HG02840 (cell line): Measurements from ENCODE around the gene TMEM108.

Experiments used
- ATAC-seq: cut with Tn5 transposase; IDR thresholded peaks from one replicate; pipeline ENCODE4 v1.9.1; 2021; ENCODE audit warnings: mild to moderate bottlenecking, moderate library complexity, moderate number of reproducible peaks; ENCODE audit not compliant: unreplicated experiment, low FRiP score

Gene TMEM108

DNA sequence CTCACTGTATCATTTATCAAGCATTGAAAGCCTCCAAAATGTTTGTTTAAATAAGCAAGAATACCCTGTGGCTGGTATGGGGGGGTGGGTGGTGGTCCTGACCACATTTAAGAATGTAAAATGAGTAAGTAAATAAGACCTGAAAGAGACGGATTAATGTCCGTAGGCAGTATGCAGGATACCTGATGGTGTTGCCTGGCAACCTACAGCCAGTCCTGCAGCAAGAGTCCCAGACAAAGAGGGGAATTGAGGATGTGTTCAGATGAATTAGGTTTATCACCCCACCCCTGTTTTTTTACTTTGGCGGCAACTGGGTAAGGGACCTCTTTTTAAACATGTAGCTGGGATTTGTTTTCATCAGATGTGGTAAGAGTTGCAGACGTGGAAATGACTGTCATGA lies 261.9 kb downstream of the TMEM108 start:
- ATAC-seq = no peak

DNA sequence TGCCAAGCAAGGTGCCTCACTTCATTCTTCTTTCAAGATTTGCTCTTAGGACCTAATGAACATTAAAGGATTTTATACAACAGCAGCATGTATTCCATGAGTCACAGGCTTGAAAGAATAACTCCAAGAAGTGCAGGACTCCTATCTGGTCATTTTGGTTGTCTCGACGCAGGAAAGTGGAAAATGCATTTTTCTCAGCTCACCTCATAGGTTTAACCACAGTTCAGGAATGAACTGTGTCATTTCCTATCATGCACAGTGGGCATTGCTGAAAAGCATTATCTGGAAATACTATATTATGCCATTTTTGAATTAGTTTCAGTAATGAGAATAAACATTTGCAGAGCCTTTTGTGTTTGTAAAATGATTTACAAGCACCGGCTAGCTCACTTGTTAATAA lies 263.0 kb downstream of the TMEM108 start:
- no peak for ATAC-seq

DNA sequence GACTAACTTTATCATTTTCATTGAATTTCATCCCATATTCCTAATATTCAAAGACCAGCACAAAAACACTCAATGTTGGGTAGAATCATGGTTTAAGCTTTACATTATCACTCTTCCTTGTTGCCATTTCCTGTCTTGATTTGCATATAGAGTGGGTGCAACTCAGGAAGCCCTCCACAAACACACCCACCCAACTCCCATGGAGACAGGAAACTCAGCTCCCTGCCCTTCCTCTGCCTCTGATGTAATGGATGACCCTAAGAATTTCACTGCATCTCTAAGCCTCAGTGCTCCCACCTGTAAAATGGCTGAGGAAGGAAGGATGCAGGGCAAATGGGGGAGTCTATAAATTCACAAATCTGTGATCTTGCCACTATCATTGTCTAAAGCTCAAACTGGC lies 263.5 kb downstream of the TMEM108 start:
- no peak for ATAC-seq

DNA sequence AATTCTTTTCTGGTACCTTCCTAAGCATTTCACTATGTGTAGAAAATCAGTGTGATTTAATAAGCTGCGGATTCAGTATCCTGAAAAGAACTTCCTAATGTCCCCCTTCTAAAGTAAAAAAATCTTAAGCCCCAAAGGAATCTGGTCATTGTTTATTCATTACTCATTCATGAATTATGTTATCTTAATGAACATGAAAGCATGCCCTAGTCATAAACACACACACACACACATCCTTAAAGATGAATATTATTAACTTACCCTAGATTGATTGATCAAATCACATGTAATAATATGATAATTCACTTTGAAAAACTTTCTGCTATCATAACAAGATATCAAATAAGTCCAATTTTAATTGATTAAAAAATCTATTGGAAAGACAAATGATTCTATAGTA lies 265.2 kb downstream of the TMEM108 start:
- ATAC-seq = no peak

DNA sequence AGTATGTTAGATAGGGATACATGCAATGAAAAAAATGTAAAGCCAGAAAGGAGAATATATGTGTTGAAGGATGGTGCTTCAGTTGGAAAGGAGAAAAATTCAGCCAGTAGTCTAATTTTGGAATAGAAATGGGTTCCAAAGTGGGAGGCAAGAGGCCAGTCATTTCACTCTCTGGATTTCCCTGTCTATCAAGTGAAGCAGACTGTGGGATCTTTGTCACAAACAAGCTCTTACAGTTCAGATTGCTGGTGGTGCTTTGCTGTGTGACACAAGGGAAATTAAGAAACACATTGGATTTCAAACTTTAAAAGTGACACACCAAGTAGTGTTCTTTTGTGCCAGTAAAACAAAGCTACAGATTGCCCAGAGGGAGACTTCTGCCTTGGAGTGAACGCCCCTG lies 279.7 kb downstream of the TMEM108 start:
- no peak for ATAC-seq

DNA sequence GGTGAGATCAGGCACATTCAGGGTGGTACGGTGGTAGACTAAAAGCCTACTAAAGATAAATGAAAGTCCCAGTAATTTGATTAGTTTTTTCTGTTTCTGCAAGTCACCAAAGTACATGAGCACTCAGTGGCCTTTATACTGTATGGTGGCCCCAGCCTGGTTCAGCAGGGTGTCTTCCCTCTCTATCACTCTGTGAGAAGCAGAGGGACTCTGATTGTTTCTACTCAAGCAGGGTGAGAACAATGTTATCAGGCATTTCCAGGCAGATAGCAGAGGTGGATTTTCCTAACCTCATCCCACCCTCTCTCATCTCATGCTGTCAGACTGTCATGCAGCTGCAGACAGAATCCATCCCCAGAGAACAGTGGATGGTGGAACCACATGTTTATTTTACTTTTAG lies 290.2 kb downstream of the TMEM108 start:
- ATAC-seq = no peak

DNA sequence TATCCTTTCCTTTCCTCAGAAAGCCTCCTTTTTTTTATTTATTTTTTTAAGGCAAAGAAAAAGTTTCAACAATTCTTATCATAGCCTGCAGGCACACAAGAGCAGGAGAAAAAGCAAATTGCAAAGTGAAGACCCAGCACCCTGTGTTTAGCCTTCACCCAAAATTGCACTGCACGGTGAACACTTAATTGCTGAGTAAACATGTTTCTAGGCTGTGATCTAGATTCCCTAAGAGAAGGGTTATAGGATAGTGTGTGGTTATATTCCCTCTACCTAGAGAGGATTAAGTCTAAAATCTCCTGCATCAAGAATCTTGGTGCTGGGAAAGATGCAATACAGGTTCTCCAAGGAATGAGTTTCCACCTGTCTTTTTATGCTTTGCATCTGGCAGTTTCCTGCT lies 291.4 kb downstream of the TMEM108 start:
- ATAC-seq = no peak

DNA sequence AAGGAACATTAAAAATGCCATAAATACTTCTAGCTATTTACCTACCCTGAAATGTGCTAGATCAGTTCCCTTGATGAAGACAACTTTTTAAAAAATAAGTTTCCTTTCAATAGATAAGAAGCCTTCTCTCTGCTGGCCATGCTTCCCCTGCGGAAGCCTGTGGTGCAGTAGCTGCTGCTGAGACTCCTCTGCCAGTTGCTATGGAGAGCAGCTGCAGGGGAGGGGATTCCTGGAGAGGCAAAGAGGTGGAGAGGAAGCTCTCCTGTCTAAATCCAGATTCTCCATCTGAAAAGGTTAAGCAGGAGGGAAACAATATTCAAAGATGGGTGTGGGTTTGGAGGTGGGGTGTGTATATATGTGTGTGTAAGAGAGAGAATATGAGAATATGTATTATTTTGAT lies 291.9 kb downstream of the TMEM108 start:
- no peak for ATAC-seq

DNA sequence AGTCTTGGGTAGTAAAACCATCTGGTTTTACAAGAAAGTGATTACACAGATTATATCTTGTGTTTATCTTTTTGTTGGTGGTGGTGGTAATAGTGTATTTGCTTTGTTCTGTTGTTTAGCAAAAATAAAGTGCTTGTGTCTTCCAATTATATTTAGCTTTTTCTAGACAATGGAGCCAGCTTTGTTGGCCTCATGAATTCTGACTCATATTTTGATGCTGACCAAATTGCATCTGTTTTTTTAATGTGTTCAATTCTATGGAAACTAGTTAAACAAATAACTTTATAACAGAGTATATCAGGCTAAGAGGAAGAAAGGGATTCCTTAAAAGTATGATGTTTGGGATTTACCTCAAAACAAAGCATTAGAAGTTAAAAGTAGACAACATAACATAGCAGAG lies 292.3 kb downstream of the TMEM108 start:
- ATAC-seq = no peak

DNA sequence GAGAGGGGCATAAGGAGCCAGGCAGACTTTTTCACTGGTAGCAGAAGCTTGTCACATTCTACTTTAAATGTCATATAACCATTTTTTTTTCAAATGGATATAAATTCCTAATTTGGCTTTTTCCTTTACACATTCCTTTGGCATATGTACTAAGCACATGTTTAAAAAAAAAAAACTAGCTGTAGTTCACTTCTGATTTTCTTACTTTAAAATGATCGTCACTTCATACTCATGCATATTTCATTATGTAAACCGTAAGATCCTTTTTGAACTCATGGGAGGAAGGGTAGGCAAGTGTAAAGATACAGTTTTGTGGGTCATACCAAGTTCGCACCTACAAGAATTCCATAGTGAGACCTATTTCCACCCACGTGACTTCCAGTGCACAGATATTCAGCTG lies 316.5 kb downstream of the TMEM108 start:
- no peak for ATAC-seq

DNA sequence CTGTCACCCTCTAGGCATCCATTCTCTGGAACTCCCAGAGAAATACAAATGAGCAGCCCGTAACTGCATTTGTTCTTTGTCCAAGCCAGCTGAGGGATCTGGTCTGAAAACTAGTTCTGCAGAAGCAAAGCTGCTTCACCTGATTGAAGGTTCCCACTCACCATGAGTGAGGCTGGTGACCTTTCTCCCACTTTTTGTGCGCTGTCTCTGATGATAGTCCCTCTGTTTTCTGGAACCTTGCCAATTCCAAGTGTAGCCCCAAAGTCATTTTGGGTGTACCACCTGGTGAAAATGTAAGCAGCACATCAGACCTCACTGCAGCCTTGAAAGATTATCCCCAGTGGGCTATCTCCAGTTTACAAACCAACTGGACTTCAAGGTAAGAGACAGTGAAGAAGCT lies 322.3 kb downstream of the TMEM108 start:
- ATAC-seq = no peak

DNA sequence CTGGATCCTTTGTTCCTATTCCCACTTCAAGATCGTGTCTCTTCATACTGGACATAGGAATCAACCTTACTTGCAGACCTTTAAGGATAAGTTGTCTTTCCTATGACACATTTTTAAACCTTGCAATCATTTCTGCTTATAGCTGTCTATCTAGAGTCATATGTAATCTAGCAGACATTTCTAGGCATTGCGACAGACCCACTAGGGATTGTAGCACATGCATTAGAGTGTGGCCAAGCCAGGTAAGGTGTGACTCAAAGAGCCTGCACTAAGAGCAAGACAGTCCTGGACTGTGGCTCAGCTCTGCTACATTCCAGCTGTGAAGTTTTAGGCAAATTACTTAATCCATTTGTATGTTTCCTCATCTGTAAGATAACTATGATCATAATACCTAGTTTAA lies 322.8 kb downstream of the TMEM108 start:
- no peak for ATAC-seq

DNA sequence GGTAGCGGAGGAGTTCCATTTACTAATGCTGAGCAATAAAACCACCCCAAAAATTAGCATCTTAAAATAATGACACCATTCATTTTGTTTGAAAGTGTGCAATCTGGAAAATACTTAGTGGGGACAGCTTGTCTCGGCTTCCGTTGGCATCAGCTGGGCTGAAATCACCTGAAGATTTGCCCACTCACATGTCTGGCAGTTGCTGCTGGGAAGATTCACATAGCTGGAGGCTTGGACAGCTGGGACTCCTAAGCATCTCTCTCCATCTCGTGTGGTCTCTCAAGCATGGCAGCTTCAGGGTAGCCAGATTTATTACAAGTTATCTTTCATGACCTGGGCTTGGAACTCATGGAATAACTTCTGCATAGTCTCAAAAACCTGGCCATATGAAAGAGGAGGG lies 323.2 kb downstream of the TMEM108 start:
- no peak for ATAC-seq

DNA sequence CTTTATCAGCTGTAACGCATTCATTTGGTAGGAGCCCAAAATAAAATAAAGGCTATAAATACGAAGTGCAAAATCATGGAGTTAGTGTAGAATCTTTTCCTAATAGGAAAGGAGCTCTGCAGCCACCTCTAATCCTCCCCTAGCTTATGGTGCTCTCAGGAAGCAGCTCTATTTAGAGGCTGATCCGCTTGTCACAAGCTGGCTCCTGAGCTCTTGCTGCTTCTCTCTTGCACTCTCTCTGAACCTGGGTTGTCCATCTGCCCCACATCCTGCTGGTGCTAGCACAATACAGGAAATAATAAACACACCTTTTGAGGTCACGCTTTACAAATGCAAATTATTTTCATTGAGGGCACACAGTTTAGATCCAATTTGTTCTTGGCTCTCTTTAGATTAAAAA lies 324.3 kb downstream of the TMEM108 start:
- ATAC-seq = no peak

DNA sequence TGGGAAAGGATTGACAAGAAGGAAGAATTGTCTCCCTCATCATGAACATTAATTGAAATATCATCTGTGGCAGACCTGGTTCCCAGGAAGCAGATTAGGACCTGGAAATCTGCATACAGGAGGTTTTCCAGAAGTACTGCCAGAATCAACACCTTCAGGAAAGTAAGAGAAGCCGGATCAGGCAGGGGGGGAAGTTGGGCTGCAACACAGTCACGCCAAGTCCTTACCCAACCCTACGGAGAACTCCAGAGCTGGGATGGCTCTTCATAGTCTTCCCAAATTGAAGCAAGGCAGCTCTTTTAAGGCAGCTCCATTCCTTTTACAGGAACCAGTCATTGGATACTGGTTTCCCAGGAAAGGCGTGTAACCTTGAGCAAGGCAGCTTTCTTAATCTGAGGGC lies 326.5 kb downstream of the TMEM108 start:
- ATAC-seq = no peak

DNA sequence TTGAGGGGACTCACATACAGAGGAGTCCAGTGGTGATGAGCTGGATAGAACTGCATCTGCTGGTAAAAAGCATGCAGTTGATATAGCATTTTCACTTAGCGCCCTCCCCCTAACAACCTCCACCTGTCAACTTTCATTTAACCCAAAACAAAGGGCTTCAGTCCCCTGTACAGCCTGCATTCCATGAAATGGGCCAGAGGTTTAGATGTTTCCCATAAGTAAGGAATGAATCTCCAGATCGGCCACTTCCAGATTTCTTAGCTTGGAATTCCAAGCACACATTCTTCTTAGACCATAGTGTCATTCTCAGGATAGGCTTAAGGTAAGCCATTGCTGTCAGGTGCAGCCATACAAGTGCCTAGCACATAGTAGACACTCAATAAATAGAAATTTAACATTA lies 328.7 kb downstream of the TMEM108 start:
- no peak for ATAC-seq

DNA sequence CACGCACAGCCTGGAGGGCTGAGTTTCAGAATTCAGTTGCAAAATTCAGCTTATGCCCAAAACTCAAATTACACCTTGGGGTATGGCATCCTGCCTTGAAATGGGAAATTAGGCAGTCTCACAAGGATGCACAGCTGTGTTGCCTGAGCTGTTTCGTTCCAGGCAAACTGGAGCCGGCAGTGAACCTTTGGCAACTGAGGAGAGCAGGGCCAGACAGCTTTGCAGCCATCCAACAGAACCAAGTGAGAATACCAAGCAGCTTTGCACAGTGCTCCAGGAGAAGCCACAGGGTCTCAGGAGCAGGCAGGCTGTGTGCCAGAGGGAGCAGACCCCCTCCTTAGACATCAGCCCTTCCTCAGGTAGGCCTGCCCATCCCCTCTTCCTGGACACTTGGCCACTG lies 329.2 kb downstream of the TMEM108 start:
- ATAC-seq = no peak

DNA sequence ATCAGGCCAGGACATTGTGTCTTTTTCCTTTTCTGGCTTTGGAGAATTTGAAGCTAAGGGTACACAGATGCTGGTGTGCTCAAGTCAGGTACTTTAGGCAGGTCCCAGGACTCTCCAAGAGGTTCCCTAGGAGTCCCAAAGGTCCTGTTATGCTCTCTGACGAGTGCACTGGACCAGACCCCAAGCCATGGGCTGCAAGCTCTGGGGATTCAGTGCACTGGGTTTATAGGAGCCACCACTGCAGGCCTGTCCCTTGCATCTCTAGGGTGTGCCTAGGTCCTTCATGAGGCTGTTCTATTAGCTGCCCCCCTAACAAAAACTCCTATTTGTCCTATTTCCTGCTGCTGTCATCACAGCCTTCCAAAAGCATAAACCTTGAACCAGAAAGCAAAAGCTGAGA lies 329.8 kb downstream of the TMEM108 start:
- ATAC-seq = no peak

DNA sequence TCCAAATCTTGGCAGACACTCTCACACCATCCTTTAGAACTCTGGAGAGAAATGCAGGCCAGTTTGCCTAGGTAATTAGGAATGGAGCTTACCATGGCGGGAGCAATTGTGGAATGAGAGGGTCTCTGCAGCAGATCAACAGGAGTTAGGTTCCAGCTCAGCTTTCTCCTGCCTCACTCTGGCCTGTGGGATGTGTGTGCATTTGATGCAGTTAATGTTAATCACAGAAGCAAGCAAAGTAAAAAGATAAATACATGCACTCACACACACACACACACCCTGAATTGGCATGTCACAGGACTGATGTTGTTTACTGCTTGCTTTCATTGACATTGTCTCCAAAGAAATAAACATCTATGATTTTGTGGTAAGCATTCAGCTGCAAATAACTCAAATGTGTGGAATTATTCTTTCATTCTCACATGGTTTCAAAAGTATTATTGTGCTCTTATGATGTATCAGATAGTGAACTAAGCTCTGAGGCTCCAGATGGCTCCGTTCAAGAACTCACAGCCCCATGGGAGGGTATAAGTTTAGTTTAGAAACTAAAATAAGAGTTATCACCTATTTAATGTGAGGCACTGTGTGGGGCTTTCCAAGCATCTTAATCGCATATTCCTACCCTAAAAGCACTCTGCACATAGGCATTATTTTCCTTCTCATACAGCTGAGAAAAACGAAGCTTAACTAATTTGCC lies 330.3 kb downstream of the TMEM108 start:
- no peak for ATAC-seq

DNA sequence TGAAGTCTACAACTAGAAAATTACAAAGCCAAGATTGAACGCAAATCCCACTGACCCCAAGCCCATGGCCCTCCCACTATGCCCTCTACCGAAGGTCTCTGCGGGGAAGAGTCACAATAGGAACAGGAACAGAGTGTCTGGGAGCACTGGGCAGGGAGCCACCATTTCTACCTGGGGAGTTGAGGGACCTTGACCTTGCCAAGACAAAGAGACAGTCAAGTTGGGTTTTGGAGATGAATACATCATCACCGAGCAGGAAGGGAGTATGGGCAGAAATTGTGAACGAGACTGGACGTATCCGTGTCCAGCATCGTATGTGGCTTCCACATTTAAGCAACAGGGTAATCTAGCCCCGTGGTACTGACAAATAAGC lies 330.9 kb downstream of the TMEM108 start:
- no peak for ATAC-seq

DNA sequence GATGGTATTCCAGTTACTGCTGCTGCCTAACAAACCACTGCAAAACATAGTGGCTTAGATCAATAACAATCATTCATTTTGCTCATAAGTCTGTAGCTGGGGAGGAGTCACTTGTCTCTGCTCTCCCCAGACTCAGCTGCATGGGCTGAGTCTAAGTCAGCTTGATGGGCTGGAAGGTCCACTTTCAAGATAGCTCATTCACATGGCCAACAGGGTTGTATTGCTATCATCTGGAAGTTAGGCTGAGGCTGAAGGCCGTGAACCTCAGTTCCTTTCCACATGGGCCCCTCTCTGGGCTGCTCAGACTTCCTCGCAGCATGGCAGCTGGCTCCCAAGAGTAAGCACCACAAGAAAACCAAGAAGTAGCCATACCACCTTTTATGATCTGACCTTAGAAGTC lies 333.0 kb downstream of the TMEM108 start:
- ATAC-seq = no peak

DNA sequence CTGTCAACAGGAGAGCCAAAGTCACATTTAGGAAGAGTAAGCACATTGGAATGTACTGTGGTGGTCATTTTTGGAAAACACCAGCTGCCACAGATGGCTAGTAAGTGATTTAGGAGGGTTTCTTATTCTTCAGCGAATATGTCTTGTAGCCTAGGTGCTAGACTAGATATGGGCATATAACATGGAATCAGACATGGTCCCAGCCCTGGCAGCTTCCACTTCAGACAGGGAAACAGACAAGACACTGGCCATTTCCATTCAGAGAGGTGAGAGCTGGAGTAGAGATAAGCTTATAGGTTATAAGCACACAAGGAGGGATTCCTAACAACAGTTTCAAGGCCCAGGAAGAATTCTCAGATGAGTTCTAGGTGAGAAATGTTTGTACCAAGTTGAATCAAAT lies 333.5 kb downstream of the TMEM108 start:
- no peak for ATAC-seq
